GM18873 (cell line): ENCODE measurements around the gene EXOC4.

Experiments
- ATAC-seq: cut with Tn5 transposase; IDR thresholded peaks from one replicate; pipeline ENCODE4 v1.9.1; 2021; ENCODE audit warnings: mild to moderate bottlenecking, moderate library complexity, moderate number of reproducible peaks; ENCODE audit not compliant: unreplicated experiment, low FRiP score

Gene EXOC4

GRCh38 chr7:133945497-133945896, 692.6 kb downstream of the EXOC4 start:
- ATAC-seq: no peak

GRCh38 chr7:133947458-133948254, 694.8 kb downstream of the EXOC4 start:
- ATAC-seq: no peak

- no peak for ATAC-seq
These were observed 695.7 kb downstream of the EXOC4 start for GRCh38 chr7:133948588-133948987.

GRCh38 chr7:133950855-133951254, 698.0 kb downstream of the EXOC4 start:
- no peak for ATAC-seq

- ATAC-seq: no peak
These were observed 702.3 kb downstream of the EXOC4 start for GRCh38 chr7:133955208-133955607.

GRCh38 chr7:133957845-133958244, 705.0 kb downstream of the EXOC4 start:
- ATAC-seq: no peak

GRCh38 chr7:133958822-133959221, 705.9 kb downstream of the EXOC4 start:
- ATAC-seq: no peak

GRCh38 chr7:133959505-133959904, 706.6 kb downstream of the EXOC4 start:
- no peak for ATAC-seq

- ATAC-seq: no peak
These were observed 708.8 kb downstream of the EXOC4 start for GRCh38 chr7:133961724-133962123.

GRCh38 chr7:133962646-133963045, 709.8 kb downstream of the EXOC4 start:
- no peak for ATAC-seq

- no peak for ATAC-seq
These were observed 710.8 kb downstream of the EXOC4 start for GRCh38 chr7:133963629-133964028.

GRCh38 chr7:133971625-133972024, 718.7 kb downstream of the EXOC4 start:
- ATAC-seq: no peak

GRCh38 chr7:133973710-133974109, 720.8 kb downstream of the EXOC4 start:
- ATAC-seq: no peak

GRCh38 chr7:133975130-133975529, 722.3 kb downstream of the EXOC4 start:
- ATAC-seq: no peak

- no peak for ATAC-seq
These were observed 723.3 kb downstream of the EXOC4 start for GRCh38 chr7:133976140-133976539.

- no peak for ATAC-seq
These were observed 724.8 kb downstream of the EXOC4 start for GRCh38 chr7:133977409-133978274.

GRCh38 chr7:133978502-133979295, 725.8 kb downstream of the EXOC4 start:
- no peak for ATAC-seq

GRCh38 chr7:133980804-133981203, 727.9 kb downstream of the EXOC4 start:
- no peak for ATAC-seq

- ATAC-seq: no peak
These were observed 731.0 kb downstream of the EXOC4 start for GRCh38 chr7:133983685-133984419.

GRCh38 chr7:133985300-133985699, 732.4 kb downstream of the EXOC4 start:
- ATAC-seq: no peak
